Measurements from ENCODE around the gene NCOA7.
"Not testable (repeated sequence)": the region's sequence is repeated elsewhere in the genome, so short reads cannot be mapped to it uniquely, and the experiment has no call there.

NCOA7 gene

GRCh38 chr6:125773387-125774341 is 17.1 kb upstream of the NCOA7 start:
- H3K4me3 Mint-ChIP-seq = no peak overlapping the region
- H3K9me3 Mint-ChIP-seq = no peaks in the 10 kb centered on the region
- H3K27ac Mint-ChIP-seq = no peak overlapping the region
- no peak for DNase-seq (ENCODE audit: low spot score)
- no peaks in the 10 kb centered on the region for H3K4me1 Mint-ChIP-seq (ENCODE audit: low read depth)
- H3K36me3 Mint-ChIP-seq (ENCODE audit: low read depth) = no peaks in the 10 kb centered on the region
- H3K27me3 Mint-ChIP-seq (ENCODE audit: low read depth) = peaks cover 27% of the 10 kb centered on the region

GRCh38 chr6:125776107-125776826 is 14.5 kb upstream of the NCOA7 start:
- DNase-seq (ENCODE audit: low spot score); H3K4me3 Mint-ChIP-seq; H3K36me3 Mint-ChIP-seq (ENCODE audit: low read depth); H3K9me3 Mint-ChIP-seq; H3K4me1 Mint-ChIP-seq (ENCODE audit: low read depth); H3K27ac Mint-ChIP-seq: not testable (repeated sequence)
- peaks cover 24% of the 10 kb centered on the region for H3K27me3 Mint-ChIP-seq (ENCODE audit: low read depth)

- Mint-ChIP-seq H3K27ac (no peak overlapping the region), H3K9me3 (no peaks in the 10 kb centered on the region), H3K27me3 (ENCODE audit: low read depth) (peaks cover 18% of the 10 kb centered on the region), H3K36me3 (ENCODE audit: low read depth) (peaks cover 3% of the 10 kb centered on the region), H3K4me3 (no peak overlapping the region), H3K4me1 (ENCODE audit: low read depth) (peaks cover 11% of the 10 kb centered on the region)
- DNase-seq (ENCODE audit: low spot score) = peak; percentile 73
Measured at GRCh38 chr6:125779924-125780539, 10.7 kb upstream of the NCOA7 start.

GRCh38 chr6:125780540-125781313 is 10.0 kb upstream of the NCOA7 start:
- H3K36me3 Mint-ChIP-seq (ENCODE audit: low read depth) = peaks cover 3% of the 10 kb centered on the region
- H3K4me3 Mint-ChIP-seq = no peak overlapping the region
- DNase-seq (ENCODE audit: low spot score) = peak; percentile 57
- H3K9me3 Mint-ChIP-seq = no peaks in the 10 kb centered on the region
- H3K4me1 Mint-ChIP-seq (ENCODE audit: low read depth) = peaks cover 11% of the 10 kb centered on the region
- H3K27ac Mint-ChIP-seq = no peak overlapping the region
- peaks cover 12% of the 10 kb centered on the region for H3K27me3 Mint-ChIP-seq (ENCODE audit: low read depth)

GRCh38 chr6:125781314-125781868 is 9.4 kb upstream of the NCOA7 start:
- Mint-ChIP-seq H3K36me3 (ENCODE audit: low read depth) (peaks cover 6% of the 10 kb centered on the region), H3K27me3 (ENCODE audit: low read depth) (peaks cover 12% of the 10 kb centered on the region), H3K27ac (no peak overlapping the region), H3K4me1 (ENCODE audit: low read depth) (peaks cover 11% of the 10 kb centered on the region), H3K9me3 (no peaks in the 10 kb centered on the region), H3K4me3 (no peak overlapping the region)
- no peak for DNase-seq (ENCODE audit: low spot score)

- H3K9me3 Mint-ChIP-seq = no peaks in the 10 kb centered on the region
- H3K36me3 Mint-ChIP-seq (ENCODE audit: low read depth) = peaks cover 14% of the 10 kb centered on the region
- H3K27me3 Mint-ChIP-seq (ENCODE audit: low read depth) = no peaks in the 10 kb centered on the region
- H3K4me1 Mint-ChIP-seq (ENCODE audit: low read depth) = peaks cover 20% of the 10 kb centered on the region
- no peak for DNase-seq (ENCODE audit: low spot score)
- no peak overlapping the region for H3K4me3 Mint-ChIP-seq
- no peak overlapping the region for H3K27ac Mint-ChIP-seq
Measured at GRCh38 chr6:125784365-125784764, 6.4 kb upstream of the NCOA7 start.

- Mint-ChIP-seq H3K4me3 (no peak overlapping the region), H3K36me3 (ENCODE audit: low read depth) (peaks cover 15% of the 10 kb centered on the region), H3K9me3 (no peaks in the 10 kb centered on the region), H3K27me3 (ENCODE audit: low read depth) (no peaks in the 10 kb centered on the region), H3K4me1 (ENCODE audit: low read depth) (peaks cover 35% of the 10 kb centered on the region), H3K27ac (no peak overlapping the region)
- no peak for DNase-seq (ENCODE audit: low spot score)
Measured at GRCh38 chr6:125787791-125788190, 3.0 kb upstream of the NCOA7 start.

- Mint-ChIP-seq H3K36me3 (ENCODE audit: low read depth) (peaks cover 17% of the 10 kb centered on the region), H3K27me3 (ENCODE audit: low read depth) (no peaks in the 10 kb centered on the region), H3K9me3 (no peaks in the 10 kb centered on the region), H3K4me1 (ENCODE audit: low read depth) (peaks cover 46% of the 10 kb centered on the region), H3K4me3 (peak overlapping the region; percentile 94), H3K27ac (peak overlapping the region; percentile 99)
- no peak for DNase-seq (ENCODE audit: low spot score)
Measured at GRCh38 chr6:125789167-125789566, 1.6 kb upstream of the NCOA7 start.

GRCh38 chr6:125789576-125790357 is 993 bp upstream of the NCOA7 start:
- H3K36me3 Mint-ChIP-seq (ENCODE audit: low read depth) = peaks cover 13% of the 10 kb centered on the region
- peak; percentile 53 for DNase-seq (ENCODE audit: low spot score)
- peak overlapping the region; percentile 94 for H3K4me3 Mint-ChIP-seq
- no peaks in the 10 kb centered on the region for H3K27me3 Mint-ChIP-seq (ENCODE audit: low read depth)
- no peaks in the 10 kb centered on the region for H3K9me3 Mint-ChIP-seq
- peak overlapping the region; percentile 99 for H3K27ac Mint-ChIP-seq
- peaks cover 46% of the 10 kb centered on the region for H3K4me1 Mint-ChIP-seq (ENCODE audit: low read depth)

GRCh38 chr6:125791151-125791819 is 525 bp downstream of the NCOA7 start:
- Mint-ChIP-seq H3K4me1 (ENCODE audit: low read depth) (peaks cover 49% of the 10 kb centered on the region), H3K36me3 (ENCODE audit: low read depth) (peaks cover 16% of the 10 kb centered on the region), H3K27me3 (ENCODE audit: low read depth) (no peaks in the 10 kb centered on the region), H3K9me3 (no peaks in the 10 kb centered on the region), H3K27ac (peak overlapping the region; percentile 80), H3K4me3 (peak overlapping the region; percentile 89)
- peak; percentile 47 for DNase-seq (ENCODE audit: low spot score)

GRCh38 chr6:125791820-125792165 is 1.0 kb downstream of the NCOA7 start:
- no peak for DNase-seq (ENCODE audit: low spot score)
- Mint-ChIP-seq H3K4me1 (ENCODE audit: low read depth) (peaks cover 49% of the 10 kb centered on the region), H3K9me3 (no peaks in the 10 kb centered on the region), H3K36me3 (ENCODE audit: low read depth) (peaks cover 15% of the 10 kb centered on the region), H3K27me3 (ENCODE audit: low read depth) (no peaks in the 10 kb centered on the region), H3K4me3 (peak overlapping the region; percentile 89), H3K27ac (peak overlapping the region; percentile 80)

GRCh38 chr6:125792172-125792571 is 1.4 kb downstream of the NCOA7 start:
- Mint-ChIP-seq H3K27ac (no peak overlapping the region), H3K4me1 (ENCODE audit: low read depth) (peaks cover 49% of the 10 kb centered on the region)

More at GRCh38 chr6:125792172-125792571, 1.4 kb downstream of the NCOA7 start:
- no peak for DNase-seq (ENCODE audit: low spot score)
- Mint-ChIP-seq H3K36me3 (ENCODE audit: low read depth) (peaks cover 14% of the 10 kb centered on the region), H3K4me3 (peak overlapping the region; percentile 89), H3K27me3 (ENCODE audit: low read depth) (no peaks in the 10 kb centered on the region), H3K9me3 (no peaks in the 10 kb centered on the region)

Data from T-helper 2 cell treated with Interferon-gamma antibody and Interleukin-4, amounts not matched to agents 5 μg/mL and 100 μg/mL, for 36 hours (primary cell).